ENCODE measurements around the gene CDH4. TPM values are rescaled to one million over a fixed set of nuclear protein-coding genes. Genes with fewer than 3 reads are reported as not detected.

The CDH4 gene
- total and polyA plus RNA-seq, 2 of the 4 experiments (the other 2 are of a cell fraction): 1.6 to 3.5 TPM

DNA sequence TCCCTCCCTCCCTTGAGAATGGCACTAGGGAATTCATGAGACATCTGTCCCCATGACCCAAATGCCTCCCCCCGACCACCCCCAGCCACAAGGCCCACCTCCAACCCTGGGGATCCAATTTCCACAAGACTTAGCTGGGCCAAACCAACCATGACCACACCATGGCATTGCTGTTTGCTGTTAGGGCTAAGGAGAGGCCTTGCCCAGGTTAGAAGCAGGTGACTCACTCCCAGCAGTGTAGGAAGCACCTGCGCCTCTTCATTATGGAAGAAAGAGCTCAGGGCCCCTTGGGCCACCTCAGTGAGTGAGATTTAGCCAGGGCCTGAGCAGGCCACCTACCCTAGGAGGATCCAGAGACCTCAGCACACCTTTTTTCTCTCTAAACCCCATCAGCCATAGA lies 475.7 kb downstream of the CDH4 start:
- H3K27me3 ChIP-seq (ENCODE audit: control insufficient read depth, insufficient read depth, low read length): no peaks in the 10 kb centered on the region; the same call in 1 of the 2 replicates
- no peak for ATAC-seq (ENCODE audit: low read depth)
- WGBS, 2 experiments (ENCODE audit: extremely low coverage in 2 of 2, insufficient read length in 1 of 2): 80% methylated on average over 1 of the region's 2 CpGs; no CpG with 5 or more reads in 1 of the 2 experiments

More for the DNA sequence above, 475.7 kb downstream of the CDH4 start:
- no peak overlapping the region for H3K9ac ChIP-seq (ENCODE audit: low read depth, low read length)
- H2AK9ac ChIP-seq (replicated peaks; ENCODE audit: low read depth, low read length, poor library complexity): no peak overlapping the region
- no peak for DNase-seq
- POLR2A ChIA-PET (ENCODE audit: unreplicated experiment): no interaction called here
- no peaks in the 10 kb centered on the region for H3K9me1 ChIP-seq (ENCODE audit: insufficient read depth, low read length)
- no peaks in the 10 kb centered on the region for H3K79me1 ChIP-seq (ENCODE audit: low read depth in 1 of 2, low read length in 2 of 2)
- H3K14ac ChIP-seq (replicated peaks; ENCODE audit: low read depth, low read length): no peak overlapping the region
- no peaks in the 10 kb centered on the region for H4K20me1 ChIP-seq (ENCODE audit: insufficient read depth, low read length)
- no peak overlapping the region for H3K4ac ChIP-seq (ENCODE audit: low read depth, low read length)
- no peak overlapping the region for H2BK20ac ChIP-seq (ENCODE audit: low read depth, low read length)
- CTCF ChIA-PET: interaction anchor here (0.7 kb wide), 1 partner anchor 554 kb away, joined by 3 read pairs; no protein-coding TSS in a partner anchor
- intact Hi-C loops (cut with micrococcal nuclease) (no loop called here), dilution Hi-C loops (cut with HindIII; ENCODE audit: low sequenced_read_pairs, unreplicated experiment) (no loop called here), in situ Hi-C loops (cut with MboI; ENCODE audit: low sequenced_read_pairs) (no loop called here)
- TF ChIP-seq CEBPB (IDR thresholded peaks at IDR 0.05; ENCODE audit: low read depth, low read length) (no peak), SMC3 (IDR thresholded peaks at IDR 0.05; ENCODE audit: low read depth, low read length) (no peak), FOS (IDR thresholded peaks at IDR 0.05; ENCODE audit: low read depth, low read length) (no peak), POLR2A (IDR thresholded peaks at IDR 0.05; ENCODE audit: low read depth, low read length) (no peak)
- TF ChIP-seq, protein P1, sequence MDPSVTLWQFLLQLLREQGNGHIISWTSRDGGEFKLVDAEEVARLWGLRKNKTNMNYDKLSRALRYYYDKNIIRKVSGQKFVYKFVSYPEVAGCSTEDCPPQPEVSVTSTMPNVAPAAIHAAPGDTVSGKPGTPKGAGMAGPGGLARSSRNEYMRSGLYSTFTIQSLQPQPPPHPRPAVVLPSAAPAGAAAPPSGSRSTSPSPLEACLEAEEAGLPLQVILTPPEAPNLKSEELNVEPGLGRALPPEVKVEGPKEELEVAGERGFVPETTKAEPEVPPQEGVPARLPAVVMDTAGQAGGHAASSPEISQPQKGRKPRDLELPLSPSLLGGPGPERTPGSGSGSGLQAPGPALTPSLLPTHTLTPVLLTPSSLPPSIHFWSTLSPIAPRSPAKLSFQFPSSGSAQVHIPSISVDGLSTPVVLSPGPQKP (IDR thresholded peaks at IDR 0.05; ENCODE audit: borderline replicate concordance, low read depth, low read length): no peak
- no peak overlapping the region for H3K23ac ChIP-seq (ENCODE audit: low read depth, low read length)
- no peak overlapping the region for H4K5ac ChIP-seq (ENCODE audit: low read depth, low read length)
- H3K4me1 ChIP-seq (ENCODE audit: control insufficient read depth, insufficient read depth, low read length): no peaks in the 10 kb centered on the region
- no peak overlapping the region for H4K91ac ChIP-seq (ENCODE audit: insufficient read depth, low read depth, low read length)
- H2BK120ac ChIP-seq (ENCODE audit: low read depth, low read length): no peak overlapping the region
- BruUV-seq (replicated peaks): no TSS peak
- H3K27ac ChIP-seq (ENCODE audit: insufficient read depth, low read length): no peak overlapping the region
- no peak overlapping the region for H3K4me2 ChIP-seq (ENCODE audit: low read depth, low read length)
- no peak overlapping the region for H4K8ac ChIP-seq (ENCODE audit: low read depth in 2 of 2, low read length in 2 of 2)
- no peak overlapping the region for H2BK5ac ChIP-seq (ENCODE audit: low read depth, low read length, poor library complexity, severe bottlenecking)
- H2BK15ac ChIP-seq (ENCODE audit: low read depth, low read length): no peak overlapping the region
- H3K36me3 ChIP-seq (ENCODE audit: control insufficient read depth, insufficient read depth, low read length): no peaks in the 10 kb centered on the region
- H3K18ac ChIP-seq (ENCODE audit: low read depth, low read length): no peak overlapping the region
- H2AFZ ChIP-seq (replicated peaks; ENCODE audit: low read length, poor library complexity): no peak overlapping the region
- H3K56ac ChIP-seq (ENCODE audit: extremely low read depth, insufficient read depth, low read length): no peak overlapping the region
- no peak overlapping the region for H3K4me3 ChIP-seq (ENCODE audit: insufficient read depth, low read depth, low read length)
- peaks cover 10% of the 10 kb centered on the region; the same call in 1 of the 2 replicates for H3K9me3 ChIP-seq (ENCODE audit: control insufficient read depth, insufficient read depth, low read length)
- no peak overlapping the region for H2AK5ac ChIP-seq (ENCODE audit: low read depth, low read length)

Data from IMR-90 (cell line).